GM10248 (cell line): ENCODE data around the gene ERC2.

Experiments used
- CTCF ChIA-PET: fragments of 300-600 bp; sonication (Branson Sonifier 250); formaldehyde crosslinking; extraction: SDS; loops from one replicate; lab custom pipeline; 2021; ENCODE audit warnings: antibody characterized with exemption; lab: Yijun Ruan, JAX
- POLR2A ChIA-PET: fragments of 350-650 bp; sonication (Branson Sonifier 250); formaldehyde crosslinking; extraction: SDS; loops from one replicate; lab custom pipeline; 2020; ENCODE audit warnings: antibody characterized with exemption; lab: Yijun Ruan, JAX
- DNase-seq: peaks from one replicate; pipeline ENCODE4 v3.0.0; 2012; ENCODE audit errors: extremely low spot score
- TF ChIP-seq, protein P1 (sequence below): IDR thresholded peaks from 2 replicates; pipeline ENCODE4 v1.5.1; 2012; ENCODE audit warnings: mild to moderate bottlenecking, low read depth; ENCODE audit errors: extremely low read depth, missing control alignments, control extremely low read depth

The ERC2 gene

DNA sequence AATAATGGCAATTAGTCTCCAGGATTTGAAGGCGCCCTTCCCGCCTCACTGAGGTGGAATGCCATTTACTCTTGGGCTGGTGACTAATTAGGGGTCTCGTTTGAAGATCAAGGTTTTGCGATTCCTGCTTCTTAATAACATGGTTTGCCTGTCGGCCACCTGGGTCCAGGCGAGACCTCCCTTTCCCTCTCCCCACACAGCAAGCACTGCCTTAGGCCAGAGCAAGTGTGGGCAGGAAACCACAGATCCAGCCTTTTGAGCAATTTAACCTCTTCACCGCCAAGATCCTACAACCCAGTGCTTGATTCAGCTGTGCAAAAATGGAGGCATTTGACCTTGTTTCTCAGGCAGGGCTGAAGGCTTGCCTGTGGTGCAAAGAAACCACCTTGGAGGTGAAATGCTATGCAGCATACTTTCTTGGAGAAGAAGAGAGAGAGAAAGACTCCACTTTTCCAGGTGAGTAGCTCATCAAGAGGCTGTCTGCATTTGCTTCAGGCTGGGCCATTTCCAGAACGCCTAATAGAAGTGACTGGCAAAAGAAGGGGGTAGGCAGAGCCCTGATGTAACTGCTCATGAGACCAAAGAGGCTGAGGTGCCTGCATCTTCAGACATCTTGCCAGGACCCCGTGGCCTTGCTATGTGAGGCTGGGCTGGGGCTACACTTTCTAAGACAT is 947.1 kb downstream of the ERC2 start:
- ChIA-PET POLR2A (no interaction called here), CTCF (no interaction called here)
- no peak for DNase-seq
- TF ChIP-seq, protein P1, sequence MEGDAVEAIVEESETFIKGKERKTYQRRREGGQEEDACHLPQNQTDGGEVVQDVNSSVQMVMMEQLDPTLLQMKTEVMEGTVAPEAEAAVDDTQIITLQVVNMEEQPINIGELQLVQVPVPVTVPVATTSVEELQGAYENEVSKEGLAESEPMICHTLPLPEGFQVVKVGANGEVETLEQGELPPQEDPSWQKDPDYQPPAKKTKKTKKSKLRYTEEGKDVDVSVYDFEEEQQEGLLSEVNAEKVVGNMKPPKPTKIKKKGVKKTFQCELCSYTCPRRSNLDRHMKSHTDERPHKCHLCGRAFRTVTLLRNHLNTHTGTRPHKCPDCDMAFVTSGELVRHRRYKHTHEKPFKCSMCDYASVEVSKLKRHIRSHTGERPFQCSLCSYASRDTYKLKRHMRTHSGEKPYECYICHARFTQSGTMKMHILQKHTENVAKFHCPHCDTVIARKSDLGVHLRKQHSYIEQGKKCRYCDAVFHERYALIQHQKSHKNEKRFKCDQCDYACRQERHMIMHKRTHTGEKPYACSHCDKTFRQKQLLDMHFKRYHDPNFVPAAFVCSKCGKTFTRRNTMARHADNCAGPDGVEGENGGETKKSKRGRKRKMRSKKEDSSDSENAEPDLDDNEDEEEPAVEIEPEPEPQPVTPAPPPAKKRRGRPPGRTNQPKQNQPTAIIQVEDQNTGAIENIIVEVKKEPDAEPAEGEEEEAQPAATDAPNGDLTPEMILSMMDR, result no peak

DNA sequence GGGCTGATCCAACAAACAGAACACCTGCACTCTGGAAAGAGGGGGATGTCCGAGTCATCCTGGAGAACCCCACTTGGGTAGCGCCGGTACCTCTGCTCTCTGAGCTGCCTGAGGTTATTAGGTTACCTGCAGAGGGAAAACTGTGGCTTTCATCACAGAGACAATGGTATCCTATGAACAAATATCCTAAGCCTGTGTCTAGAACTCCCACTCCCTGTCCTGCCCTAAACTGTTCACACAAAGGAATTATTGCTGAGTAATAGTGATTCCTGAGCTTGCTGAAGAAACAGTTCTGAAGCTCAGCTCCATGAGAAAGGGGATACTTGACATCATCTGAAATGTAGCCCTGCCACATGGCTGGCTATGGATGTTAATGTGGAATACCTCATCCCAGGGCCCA is 949.2 kb downstream of the ERC2 start:
- CTCF ChIA-PET, result no interaction called here
- POLR2A ChIA-PET, result no interaction called here
- TF ChIP-seq, protein P1, result no peak
- DNase-seq, result no peak

DNA sequence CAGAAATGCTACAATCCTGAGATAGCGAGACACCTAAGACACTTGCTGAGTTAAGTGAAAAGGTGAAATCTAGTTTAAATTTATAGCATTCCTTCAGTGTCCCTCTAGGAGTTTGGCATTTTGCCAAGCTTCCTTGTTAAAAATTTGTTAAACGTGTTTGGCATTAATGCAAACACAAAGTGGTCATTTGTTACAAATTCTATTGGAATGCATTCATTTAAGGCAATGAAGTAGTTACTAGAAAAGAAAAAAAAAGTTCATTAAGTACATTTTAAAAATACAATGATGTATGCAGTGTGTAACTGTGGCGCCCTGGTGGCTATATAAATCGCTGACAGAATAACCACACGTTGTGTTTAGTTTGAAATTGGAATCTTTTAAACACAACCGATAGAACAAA is 949.8 kb downstream of the ERC2 start:
- TF ChIP-seq, protein P1, result no peak
- DNase-seq, result no peak
- ChIA-PET POLR2A (no interaction called here), CTCF (no interaction called here)

DNA sequence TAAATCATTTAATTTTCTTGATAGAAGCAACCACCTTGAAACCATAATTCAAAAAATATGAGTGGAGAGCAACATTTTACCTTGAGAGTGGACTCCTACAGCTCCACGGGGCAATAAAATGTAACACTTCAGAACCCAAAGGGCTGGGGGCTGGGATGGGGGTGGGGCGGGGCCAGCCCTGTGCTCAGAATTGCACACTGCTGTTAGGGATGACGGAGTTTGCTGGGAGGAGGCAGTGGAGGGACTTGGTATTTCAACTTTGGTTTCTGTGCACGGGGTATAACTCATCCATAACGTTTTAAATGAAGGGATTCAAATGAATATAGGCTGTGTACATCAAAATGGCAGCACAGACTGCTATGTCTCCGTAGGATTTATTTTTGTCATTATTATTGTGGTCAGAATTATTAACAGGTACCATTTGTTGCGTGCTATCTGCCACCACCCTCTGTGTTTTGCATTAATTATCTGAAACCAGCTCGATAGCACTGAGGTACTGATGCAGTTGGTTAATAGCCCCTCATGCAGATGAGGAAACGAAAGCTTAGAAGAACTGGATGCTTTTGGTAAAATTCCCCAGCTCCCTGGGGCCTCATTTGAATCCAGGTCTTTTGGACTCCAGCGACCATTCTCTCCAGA is 951.8 kb downstream of the ERC2 start:
- no peak for DNase-seq
- TF ChIP-seq, protein P1, result no peak
- POLR2A ChIA-PET, result no interaction called here
- CTCF ChIA-PET, result no interaction called here

DNA sequence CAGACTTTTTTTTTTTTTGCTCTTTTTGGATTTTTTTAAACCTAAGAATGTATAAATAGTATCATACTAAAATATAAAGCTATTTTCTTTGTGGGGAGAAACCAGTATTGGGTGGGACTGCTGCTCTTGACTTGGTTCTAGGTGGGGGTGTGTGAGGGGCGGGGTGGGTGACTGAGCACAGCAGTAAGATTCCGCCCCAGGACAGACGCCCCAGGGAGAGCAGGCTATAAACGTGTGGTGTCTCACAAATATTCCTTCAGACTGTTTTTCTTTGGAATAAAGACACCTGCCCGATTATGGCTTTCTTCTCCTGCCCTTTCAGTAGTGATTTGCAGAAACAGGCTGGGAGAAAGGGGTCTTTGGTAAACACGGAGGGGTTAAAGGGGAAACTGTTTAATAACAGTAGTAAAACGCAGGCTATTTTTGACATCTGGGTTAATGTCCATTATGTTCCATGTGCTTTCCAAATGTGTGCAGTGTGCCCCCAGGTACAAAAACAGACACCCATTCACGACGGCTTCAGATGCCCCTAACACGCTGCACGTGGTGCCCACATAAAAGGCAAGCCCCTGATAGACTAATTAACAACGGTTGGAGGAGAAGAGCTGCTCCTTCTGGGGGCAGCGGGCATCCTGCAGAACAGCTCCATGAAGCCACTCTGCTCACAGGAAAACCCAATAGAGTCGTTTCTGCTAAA is 952.6 kb downstream of the ERC2 start:
- ChIA-PET CTCF (interaction anchor here (0.7 kb wide), 1 partner anchor 788 kb away, joined by 3 read pairs; no protein-coding TSS in a partner anchor), POLR2A (no interaction called here)
- TF ChIP-seq, protein P1, result no peak
- DNase-seq, result no peak

DNA sequence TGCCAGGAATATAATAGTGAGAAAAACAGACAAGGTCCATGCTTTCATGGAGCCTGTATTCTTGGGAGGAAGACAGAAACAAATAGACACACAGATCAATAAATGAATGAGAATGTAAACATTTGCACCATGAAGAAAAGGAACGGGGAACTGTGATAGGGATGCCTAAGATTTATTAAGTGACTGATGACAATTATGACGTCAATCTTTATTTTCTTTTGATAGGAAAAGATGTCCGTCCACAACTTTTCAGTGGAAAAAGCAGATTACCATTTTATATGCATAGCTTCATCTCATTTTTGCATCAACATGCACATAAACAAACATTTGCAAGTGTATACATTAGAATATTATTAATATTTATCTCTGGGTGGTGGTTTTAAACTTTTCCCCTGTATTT is 953.3 kb downstream of the ERC2 start:
- TF ChIP-seq, protein P1, result no peak
- ChIA-PET CTCF (interaction anchor here (0.7 to 1.4 kb wide), 4 partner anchors 8 to 789 kb away, joined by 3 to 4 read pairs (median 3); no protein-coding TSS in a partner anchor), POLR2A (no interaction called here)
- no peak for DNase-seq
